Kidney (tissue), 14 donors: ENCODE data around the gene MATN4. TPM values are rescaled to one million over a fixed set of nuclear protein-coding genes. Genes with fewer than 3 reads are reported as not detected.

Experiments used
- DNase-seq, 5 donors: peaks; one replicate each; pipeline ENCODE4 v3.0.0-alpha.2; 2013 to 2020
- FAIRE-seq: peaks from 2 replicates; lab custom pipeline; 2012; peaks lifted over from hg19 to GRCh38; lab: Jason Lieb, UNC
- H3K27ac ChIP-seq, 2 donors: one replicate each; pipeline ENCODE4 v1.7.0; 2013; ENCODE audit warnings: low read depth in 2 of 2, low read length in 2 of 2, inconsistent platforms in 1 of 2
- H3K27me3 ChIP-seq: one replicate; pipeline ENCODE4 v1.7.1; 2013; ENCODE audit warnings: low read length, inconsistent platforms; ENCODE audit not compliant: control insufficient read depth, insufficient read depth
- H3K36me3 ChIP-seq, 3 donors: one replicate each; pipeline versions ENCODE4 v1.7.0 to v1.7.1; 2013; ENCODE audit warnings: low read length in 3 of 3, control low read depth in 1 of 3, inconsistent platforms in 1 of 3; ENCODE audit not compliant: insufficient read depth in 3 of 3, control insufficient read depth in 2 of 3
- H3K4me1 ChIP-seq, 3 donors: one replicate each; pipeline versions ENCODE4 v1.7.0 to v1.7.1; 2013; ENCODE audit warnings: low read length in 3 of 3, inconsistent platforms in 1 of 3, low read depth in 1 of 3; ENCODE audit not compliant: control insufficient read depth in 2 of 3, insufficient read depth in 2 of 3
- H3K4me3 ChIP-seq, 3 donors: one replicate each; pipeline versions ENCODE4 v1.7.0 to v1.8.1; 2013; ENCODE audit warnings: low read length in 3 of 3, control low read depth in 1 of 3, inconsistent platforms in 1 of 3
- H3K9ac ChIP-seq, 3 donors: one replicate each; pipeline versions ENCODE4 v1.7.0 to v1.7.1; 2013; ENCODE audit warnings: low read length in 3 of 3, control low read depth in 1 of 3, inconsistent platforms in 1 of 3
- H3K9me3 ChIP-seq, 3 donors: one replicate each; pipeline versions ENCODE4 v1.7.0 to v1.7.1; 2013; ENCODE audit warnings: low read length in 3 of 3, control low read depth in 1 of 3, inconsistent platforms in 1 of 3; ENCODE audit not compliant: control insufficient read depth in 2 of 3, insufficient read depth in 1 of 3
- intact Hi-C: fragments of 100-400 bp; cut with DNase I; formaldehyde crosslinking; loops from one replicate; pipeline ENCODE4 v1.11.1; 2022
- polyA plus RNA-seq: library from polyadenylated mRNA; stranded (reverse); fragments of 350-450 nt; fragmentation: Illumina TruSeq; extraction: RNeasy Lipid Tissue Mini Kit (QIAGEN cat#74804); gene quantifications from one replicate; pipeline ENCODE4 v1.2.3, GENCODE V29; 2014; ENCODE audit warnings: low read depth, low replicate concordance; ENCODE audit not compliant: insufficient read depth
- total RNA-seq: library from RNA; stranded (reverse); fragmentation: NEBNext Ultra II Directional; extraction: Animal tissue kit (Norgen Biotek cat#: 25700); gene quantifications from one replicate; pipeline ENCODE4 v1.2.1, GENCODE V29; 2021
- TF ChIP-seq, protein P1 (sequence below): IDR thresholded peaks from 3 replicates; pipeline ENCODE4 v1.5.1; 2012; ENCODE audit warnings: mild to moderate bottlenecking, moderate library complexity, borderline replicate concordance; ENCODE audit not compliant: insufficient read depth; ENCODE audit errors: extremely low read depth
- donor health status: control.
- donor health status: control.
- donor health status: control.
- donor health status: control.
- donor health status: control.
- donor health status: DM: yes; HTN: yes; CAD: no.
- donor health status: Normal renal cell carcinoma (clear cell type).

MATN4 gene
- total and polyA plus RNA-seq, 2 donors from 2014 or later = 0.19 TPM

DNA sequence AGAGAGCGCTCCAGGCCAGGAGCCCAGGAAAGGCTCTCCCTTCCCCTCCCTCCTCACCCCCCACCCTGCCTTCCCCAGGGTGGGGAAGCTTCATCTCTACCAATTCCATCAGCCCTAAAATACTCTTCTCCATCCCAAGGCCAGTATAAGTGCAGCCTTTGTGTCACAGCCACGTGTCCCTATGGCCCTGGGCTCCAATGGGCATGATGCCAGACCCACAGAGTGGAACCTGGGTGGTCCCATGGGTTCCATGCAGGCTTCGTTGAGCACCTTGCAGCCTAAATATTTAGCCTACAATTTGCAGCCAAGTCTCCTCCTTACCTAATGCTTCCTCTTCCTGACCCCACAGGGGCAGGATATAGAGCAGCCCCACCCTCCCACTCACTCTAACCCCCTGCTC lies 976 bp upstream of the MATN4 start:
- no peak for FAIRE-seq
- H3K36me3 ChIP-seq = no peaks in the 10 kb centered on the region
- DNase-seq = peak in 1 of 5 donors; percentile 36
- H3K9me3 ChIP-seq = no peaks in the 10 kb centered on the region
- no peaks in the 10 kb centered on the region for H3K4me1 ChIP-seq
- H3K27me3 ChIP-seq = peaks cover 4% of the 10 kb centered on the region
- H3K27ac ChIP-seq = no peak overlapping the region
- TF ChIP-seq, protein P1, sequence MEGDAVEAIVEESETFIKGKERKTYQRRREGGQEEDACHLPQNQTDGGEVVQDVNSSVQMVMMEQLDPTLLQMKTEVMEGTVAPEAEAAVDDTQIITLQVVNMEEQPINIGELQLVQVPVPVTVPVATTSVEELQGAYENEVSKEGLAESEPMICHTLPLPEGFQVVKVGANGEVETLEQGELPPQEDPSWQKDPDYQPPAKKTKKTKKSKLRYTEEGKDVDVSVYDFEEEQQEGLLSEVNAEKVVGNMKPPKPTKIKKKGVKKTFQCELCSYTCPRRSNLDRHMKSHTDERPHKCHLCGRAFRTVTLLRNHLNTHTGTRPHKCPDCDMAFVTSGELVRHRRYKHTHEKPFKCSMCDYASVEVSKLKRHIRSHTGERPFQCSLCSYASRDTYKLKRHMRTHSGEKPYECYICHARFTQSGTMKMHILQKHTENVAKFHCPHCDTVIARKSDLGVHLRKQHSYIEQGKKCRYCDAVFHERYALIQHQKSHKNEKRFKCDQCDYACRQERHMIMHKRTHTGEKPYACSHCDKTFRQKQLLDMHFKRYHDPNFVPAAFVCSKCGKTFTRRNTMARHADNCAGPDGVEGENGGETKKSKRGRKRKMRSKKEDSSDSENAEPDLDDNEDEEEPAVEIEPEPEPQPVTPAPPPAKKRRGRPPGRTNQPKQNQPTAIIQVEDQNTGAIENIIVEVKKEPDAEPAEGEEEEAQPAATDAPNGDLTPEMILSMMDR = no peak
- H3K4me3 ChIP-seq = no peak overlapping the region
- intact Hi-C loops = no loop called here
- H3K9ac ChIP-seq = no peak overlapping the region

DNA sequence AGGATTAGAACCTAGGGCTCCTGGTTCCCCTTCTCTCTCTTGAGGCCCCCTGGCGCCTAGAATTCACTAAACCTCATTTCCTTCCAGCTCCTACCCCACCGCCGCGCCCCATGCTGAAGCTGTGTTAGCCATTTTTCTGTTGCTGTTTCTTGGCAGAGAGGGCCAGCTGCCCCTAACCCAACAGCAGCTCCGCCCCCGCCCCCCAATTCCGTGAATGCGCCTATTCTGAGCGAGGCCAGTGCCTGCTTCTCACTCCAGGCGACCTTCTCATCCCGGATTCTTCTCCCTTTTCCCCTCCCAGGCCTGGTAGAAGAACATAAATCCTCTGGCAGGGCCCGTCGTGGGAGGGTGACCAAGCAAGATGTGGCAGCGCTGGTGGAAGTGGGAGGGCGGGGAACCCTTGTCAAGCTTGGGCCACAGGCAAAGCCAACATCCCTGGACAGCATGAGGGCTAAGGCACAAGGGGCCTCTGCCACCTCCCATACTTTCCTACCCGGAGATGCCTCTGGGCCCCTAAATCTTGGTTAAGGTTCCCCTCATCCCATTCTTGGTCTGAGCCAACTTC lies 941 bp downstream of the MATN4 start:
- Histone ChIP-seq H3K27ac (no peak overlapping the region), H3K4me1 (no peaks in the 10 kb centered on the region), H3K4me3 (no peak overlapping the region), H3K36me3 (no peaks in the 10 kb centered on the region), H3K9ac (no peak overlapping the region), H3K9me3 (no peaks in the 10 kb centered on the region), H3K27me3 (peaks cover 4% of the 10 kb centered on the region)
- FAIRE-seq = no peak
- TF ChIP-seq, protein P1 = no peak
- peak in 3 of 5 donors; percentile 62 to 65 (median 62) for DNase-seq
- intact Hi-C loops = no loop called here

DNA sequence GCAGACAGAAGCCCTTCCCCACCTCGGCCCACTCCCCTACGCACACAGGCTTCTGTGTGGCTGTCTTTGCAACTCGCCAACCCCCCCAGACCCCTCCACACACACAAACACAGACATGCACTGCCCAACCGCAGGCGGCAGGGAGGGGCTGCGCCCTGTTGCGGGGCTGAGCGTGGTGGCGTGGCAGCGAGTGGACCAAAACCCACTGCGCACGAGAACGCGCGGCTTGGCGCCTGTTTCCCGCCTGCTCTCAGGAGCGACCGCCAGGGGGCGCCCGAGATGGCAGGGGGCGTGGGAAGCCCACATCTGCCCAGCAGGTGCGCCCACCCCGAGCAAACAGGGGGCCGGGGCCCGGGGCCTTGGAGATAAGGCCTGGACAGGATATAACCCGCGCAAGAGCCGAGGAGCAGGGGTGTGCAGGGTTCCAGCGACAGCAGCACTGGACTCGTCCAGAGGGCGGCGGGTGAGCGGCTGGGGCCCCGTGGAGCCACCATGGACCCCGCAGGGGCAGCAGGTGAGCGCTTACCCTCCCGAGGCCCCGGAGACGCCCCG lies 1.6 kb downstream of the MATN4 start, which contains the start of gene RBPJL:
RBPJL (plus strand) TSS at position 410 of the 552 bp plus-strand sequence; CDS start at position 493, 83 bp downstream.
- Histone ChIP-seq H3K9ac (no peak within 1 kb of the TSS), H3K4me3 (no peak within 1 kb of the TSS)
- FAIRE-seq = no peak

More for the DNA sequence above, 1.6 kb downstream of the MATN4 start, which contains the start of gene RBPJL:
- Histone ChIP-seq H3K9me3 (no peaks in the 10 kb centered on the region), H3K36me3 (no peaks in the 10 kb centered on the region), H3K27me3 (peaks cover 4% of the 10 kb centered on the region), H3K4me1 (no peaks in the 10 kb centered on the region), H3K27ac (no peak within 1 kb of the TSS)
- peak in 2 of 5 donors; percentile 16 to 68 for DNase-seq
- intact Hi-C loops = no loop called here
- TF ChIP-seq, protein P1 = peak; percentile 63
